GM23248 (cell line): ENCODE results near the gene MSANTD2. TPM values are rescaled to one million over a fixed set of nuclear protein-coding genes. Genes with fewer than 3 reads are reported as not detected.
A peak's percentile ranks its signal among the peaks of the same experiment; 100 is the strongest.

Source experiments
- DNase-seq: peaks from one replicate; pipeline ENCODE4 v3.0.0-alpha.2; 2015
- H2AFZ ChIP-seq: fragments of 200-600 bp; sonication (generic); 2 replicates; pipeline ENCODE4 v1.6.1; 2016; ENCODE audit warnings: antibody characterized with exemption
- H3F3A ChIP-seq: fragments of 200-600 bp; sonication (generic); 2 replicates; pipeline ENCODE4 v1.6.1; 2016; ENCODE audit warnings: mild to moderate bottlenecking, antibody characterized with exemption, mixed run types; ENCODE audit not compliant: insufficient read depth
- H3K27ac ChIP-seq: fragments of 200-600 bp; sonication (generic); 2 replicates; pipeline ENCODE4 v1.5.1; 2016; ENCODE audit warnings: mild to moderate bottlenecking
- H3K27me3 ChIP-seq: fragments of 200-600 bp; sonication (generic); replicated peaks from 2 replicates; pipeline ENCODE4 v1.6.1; 2016; ENCODE audit warnings: mild to moderate bottlenecking; ENCODE audit not compliant: insufficient read depth
- H3K36me3 ChIP-seq: fragments of 200-600 bp; sonication (generic); 2 replicates; pipeline ENCODE4 v1.6.1; 2016; ENCODE audit warnings: low read depth, mild to moderate bottlenecking
- H3K4me1 ChIP-seq: fragments of 200-600 bp; sonication (generic); 2 replicates; pipeline ENCODE4 v1.6.1; 2016; ENCODE audit warnings: mild to moderate bottlenecking; ENCODE audit not compliant: insufficient read depth
- H3K4me2 ChIP-seq: fragments of 200-600 bp; sonication (generic); one replicate; pipeline ENCODE4 v1.6.1; 2016; ENCODE audit warnings: mild to moderate bottlenecking; ENCODE audit not compliant: unreplicated experiment
- H3K4me3 ChIP-seq: fragments of 200-600 bp; sonication (generic); 2 replicates; pipeline ENCODE4 v1.5.1; 2016; ENCODE audit warnings: mild to moderate bottlenecking
- H3K79me2 ChIP-seq: fragments of 200-600 bp; sonication (generic); 2 replicates; pipeline ENCODE4 v1.6.1; 2016; ENCODE audit warnings: mild to moderate bottlenecking; ENCODE audit not compliant: insufficient read depth
- H3K9ac ChIP-seq: fragments of 200-600 bp; sonication (generic); 2 replicates; pipeline ENCODE4 v1.6.1; 2016; ENCODE audit warnings: mild to moderate bottlenecking
- H3K9me2 ChIP-seq: fragments of 200-600 bp; sonication (generic); 2 replicates; pipeline ENCODE4 v1.6.1; 2016; ENCODE audit warnings: mixed run types, mild to moderate bottlenecking, moderate library complexity; ENCODE audit not compliant: insufficient read depth
- H3K9me3 ChIP-seq: fragments of 200-600 bp; sonication (generic); one replicate; pipeline ENCODE4 v1.6.1; 2017; ENCODE audit warnings: low read depth
- H4K20me1 ChIP-seq: fragments of 200-600 bp; sonication (generic); 2 replicates; pipeline ENCODE4 v1.6.0; 2016; ENCODE audit not compliant: insufficient read depth
- EZH2 ChIP-seq: fragments of 200-600 bp; sonication (generic); IDR thresholded peaks from 2 replicates; pipeline ENCODE4 v1.6.1; 2018; ENCODE audit warnings: antibody characterized with exemption, mild to moderate bottlenecking; ENCODE audit not compliant: insufficient read depth, poor library complexity, severe bottlenecking
- EZH2phosphoT487 ChIP-seq: fragments of 200-600 bp; sonication (generic); IDR thresholded peaks from 2 replicates; pipeline ENCODE4 v1.6.1; 2018; ENCODE audit warnings: antibody characterized with exemption, moderate library complexity, mild to moderate bottlenecking, low read depth; ENCODE audit not compliant: insufficient read depth
- WGBS, 2 experiments: methylation state at CpG; one replicate each; pipeline ENCODE4 v1.1.6; 2015 to 2017; ENCODE audit warnings: low lambda C conversion rate in 2 of 2, low coverage in 1 of 2; ENCODE audit errors: missing lambda C conversion rate in 2 of 2; 5-methylcytosine and 5-hydroxymethylcytosine counted together
- in situ Hi-C: fragments of 300-500 bp; cut with MboI; formaldehyde crosslinking; loops from 2 replicates; pipeline ENCODE4 v1.15.0; 2020
- polyA plus RNA-seq: library from polyadenylated mRNA; unstranded; fragments of >200 nt; fragmentation: Nextera tagmentation; extraction: Ambion mirVana; gene quantifications from 2 replicates; pipeline ENCODE4 v1.2.1, GENCODE V29; 2016
- total RNA-seq: library from RNA; depleted of rRNA; stranded (reverse); fragments of >200 nt; shearing (Covaris generic); gene quantifications from 2 replicates; pipeline ENCODE4 v1.2.3, GENCODE V29; 2014; rRNA removed

Gene MSANTD2
- total and polyA plus RNA-seq, 2 experiments from 2014 or later = 6.0 to 8.4 TPM

DNA sequence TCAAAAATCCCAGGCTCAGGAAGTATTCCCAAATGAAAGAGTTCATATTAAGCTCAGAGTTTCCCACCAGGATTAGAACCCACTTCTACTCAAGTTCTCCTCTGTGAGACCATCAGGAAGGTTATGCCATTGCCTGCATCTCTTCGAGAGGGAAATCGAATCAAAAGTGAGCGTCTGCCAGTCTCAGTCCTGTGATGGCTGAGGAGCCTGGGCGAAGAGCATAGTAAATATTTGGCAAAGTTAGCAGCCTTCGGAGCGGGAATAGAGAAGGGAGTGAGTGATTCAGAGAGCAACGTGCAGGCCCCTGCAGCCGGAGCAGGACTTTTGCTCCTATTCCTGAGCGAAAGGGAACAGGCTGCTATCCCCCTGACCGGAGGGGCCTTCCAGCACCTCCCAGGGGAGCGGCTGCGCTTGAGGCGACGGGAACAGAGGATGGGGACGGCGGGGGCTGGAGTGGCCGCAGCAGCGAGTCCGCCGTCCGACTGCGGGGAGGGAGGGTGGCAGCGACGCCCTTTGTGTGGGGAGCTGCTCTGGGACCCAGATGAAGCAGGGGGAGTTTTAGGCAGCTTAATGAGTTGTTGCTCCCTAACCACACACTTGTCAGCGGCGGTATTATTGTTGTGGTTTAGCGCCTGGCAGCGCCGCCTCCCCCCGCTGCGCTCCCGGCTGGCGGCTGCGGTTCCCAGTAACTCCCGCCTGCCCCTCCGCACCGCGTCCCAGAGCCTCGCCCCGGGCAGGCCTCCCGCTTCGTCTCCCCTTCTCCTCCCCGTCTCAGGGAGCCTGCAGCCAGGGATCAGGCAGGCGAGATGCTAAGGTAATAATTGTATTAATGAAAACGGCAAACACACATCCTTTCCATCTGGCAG, 82.2 kb downstream of the MSANTD2 start:
- no peaks in the 10 kb centered on the region for H3F3A ChIP-seq
- DNase-seq = peak; percentile 50
- TF ChIP-seq EZH2 = peak; percentile 40
- TF ChIP-seq EZH2phosphoT487 = peak; percentile 32; the same call in 1 of the 2 replicates
- H3K4me3 ChIP-seq = peak overlapping the region; percentile 48
- H3K27ac ChIP-seq = no peak overlapping the region
- H4K20me1 ChIP-seq = no peaks in the 10 kb centered on the region
- no peaks in the 10 kb centered on the region for H3K36me3 ChIP-seq
- H3K9me3 ChIP-seq = no peaks in the 10 kb centered on the region
- no peaks in the 10 kb centered on the region for H3K9me2 ChIP-seq
- H3K79me2 ChIP-seq = no peaks in the 10 kb centered on the region
- H3K9ac ChIP-seq = no peak overlapping the region
- H3K4me2 ChIP-seq = peak overlapping the region; percentile 59
- WGBS, 2 experiments = 1% methylated on average over 36 to 45 of the region's 45 CpGs
- H3K27me3 ChIP-seq = peaks cover 83% of the 10 kb centered on the region
- in situ Hi-C loops = no loop called here
- H2AFZ ChIP-seq = 0 out of 2 replicates have a peak overlapping the region, but pooled peaks have one; percentile 8
- H3K4me1 ChIP-seq = no peaks in the 10 kb centered on the region

DNA sequence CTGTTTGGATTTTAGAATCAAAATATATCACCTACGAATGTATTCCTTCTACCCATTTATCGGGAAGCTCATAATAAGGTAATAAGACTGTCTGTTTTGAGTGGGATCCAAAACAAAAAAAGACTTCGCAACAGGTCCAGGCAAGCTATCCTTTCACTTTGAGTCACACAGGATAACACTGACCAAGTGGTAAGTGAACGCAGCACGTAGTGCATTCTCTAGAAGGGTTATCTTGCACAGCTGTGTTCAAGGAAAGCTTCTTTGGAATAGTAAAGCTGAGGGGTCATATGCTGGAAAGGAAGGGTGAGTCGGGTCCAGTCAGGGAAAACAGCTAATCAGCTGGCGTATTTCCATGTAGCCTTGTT, 82.8 kb downstream of the MSANTD2 start:
- no peak for DNase-seq
- Histone ChIP-seq H3K36me3 (no peaks in the 10 kb centered on the region), H2AFZ (no peak overlapping the region), H3K27ac (no peak overlapping the region), H4K20me1 (no peaks in the 10 kb centered on the region), H3K4me1 (no peaks in the 10 kb centered on the region), H3K9me3 (no peaks in the 10 kb centered on the region), H3K79me2 (no peaks in the 10 kb centered on the region), H3F3A (no peaks in the 10 kb centered on the region), H3K27me3 (peaks cover 78% of the 10 kb centered on the region), H3K4me3 (no peak overlapping the region), H3K4me2 (peak overlapping the region; percentile 59), H3K9me2 (no peaks in the 10 kb centered on the region), H3K9ac (no peak overlapping the region)
- TF ChIP-seq EZH2phosphoT487 (0 out of 2 replicates have a peak, but pooled peaks have one; percentile 5), EZH2 (no peak)
- in situ Hi-C loops = no loop called here
- WGBS, 2 experiments = 57 to 58% methylated on average over 7 of the region's 7 CpGs

DNA sequence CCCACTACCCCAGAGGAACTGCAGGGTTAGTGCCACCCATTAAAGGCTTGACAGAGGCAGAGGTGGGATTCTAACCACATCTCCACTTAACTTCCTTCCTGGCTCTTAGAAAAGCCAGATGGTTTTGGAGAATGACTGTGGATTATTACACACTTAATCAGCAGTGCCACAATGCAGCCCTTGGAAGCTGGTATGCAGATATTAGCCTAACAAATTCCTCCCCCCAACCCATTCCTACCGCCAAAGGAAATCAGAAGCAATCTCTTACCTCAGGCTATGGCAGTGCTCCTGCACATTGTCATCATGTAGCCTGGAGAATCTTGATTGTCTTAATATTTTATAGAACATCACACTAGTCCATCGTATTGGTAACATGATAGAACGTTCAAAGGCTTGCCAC, 83.6 kb downstream of the MSANTD2 start:
- no peak overlapping the region for H2AFZ ChIP-seq
- H3K36me3 ChIP-seq = no peaks in the 10 kb centered on the region
- peaks cover 71% of the 10 kb centered on the region for H3K27me3 ChIP-seq
- H3K9ac ChIP-seq = no peak overlapping the region
- H3K79me2 ChIP-seq = no peaks in the 10 kb centered on the region
- 51 to 59% methylated on average over 3 of the region's 3 CpGs for WGBS, 2 experiments
- peak; percentile 11 for DNase-seq
- no peaks in the 10 kb centered on the region for H3K9me3 ChIP-seq
- in situ Hi-C loops = no loop called here
- H3K4me2 ChIP-seq = no peak overlapping the region
- no peak for TF ChIP-seq EZH2phosphoT487
- no peak for TF ChIP-seq EZH2
- H3K4me1 ChIP-seq = no peaks in the 10 kb centered on the region
- no peak overlapping the region for H3K27ac ChIP-seq
- no peak overlapping the region for H3K4me3 ChIP-seq
- no peaks in the 10 kb centered on the region for H3K9me2 ChIP-seq
- H3F3A ChIP-seq = no peaks in the 10 kb centered on the region
- H4K20me1 ChIP-seq = no peaks in the 10 kb centered on the region

Other genes starting within 250 kb of the MSANTD2 start
- gene OR8A1, start 230.4 kb downstream of the MSANTD2 start, total RNA-seq = not detected in 2 replicates
- not detected in 2 replicates for gene OR8A1, start 230.4 kb downstream of the MSANTD2 start, polyA plus RNA-seq
- not detected in 2 replicates for gene PANX3, start 189.0 kb downstream of the MSANTD2 start, total RNA-seq
- not detected in 2 replicates for gene PANX3, start 189.0 kb downstream of the MSANTD2 start, polyA plus RNA-seq
- 25.8 and 27.6 TPM in 2 replicates for gene TBRG1, start 177.5 kb downstream of the MSANTD2 start, total RNA-seq
- gene TBRG1, start 177.5 kb downstream of the MSANTD2 start, polyA plus RNA-seq = 43.1 and 43.5 TPM in 2 replicates
- 19.5 and 22.6 TPM in 2 replicates for gene SIAE, start 126.7 kb downstream of the MSANTD2 start, total RNA-seq
- 7.2 and 9.2 TPM in 2 replicates for gene SIAE, start 126.7 kb downstream of the MSANTD2 start, polyA plus RNA-seq
- gene SPA17, start 126.5 kb downstream of the MSANTD2 start, total RNA-seq = 4.9 and 6.5 TPM in 2 replicates
- gene SPA17, start 126.5 kb downstream of the MSANTD2 start, polyA plus RNA-seq = 12.4 and 14.0 TPM in 2 replicates
- 0.32 TPM in 1 of 2 replicates, not detected in the other for gene NRGN, start 60.5 kb downstream of the MSANTD2 start, total RNA-seq
- gene NRGN, start 60.5 kb downstream of the MSANTD2 start, polyA plus RNA-seq = 0.23 and 0.29 TPM in 2 replicates
- not detected in 2 replicates for gene VSIG2, start 48.2 kb downstream of the MSANTD2 start, total RNA-seq
- gene VSIG2, start 48.2 kb downstream of the MSANTD2 start, polyA plus RNA-seq = not detected in 2 replicates
- gene ESAM, start 38.1 kb downstream of the MSANTD2 start, total RNA-seq = not detected in 2 replicates
- gene ESAM, start 38.1 kb downstream of the MSANTD2 start, polyA plus RNA-seq = not detected in 2 replicates
- 10.5 and 12.1 TPM in 2 replicates for gene ROBO3, start 65.0 kb upstream of the MSANTD2 start, total RNA-seq
- 9.9 and 12.1 TPM in 2 replicates for gene ROBO3, start 65.0 kb upstream of the MSANTD2 start, polyA plus RNA-seq
- gene ROBO4, start 97.5 kb upstream of the MSANTD2 start, total RNA-seq = 0.51 and 1.3 TPM in 2 replicates
- 0.53 and 1.1 TPM in 2 replicates for gene ROBO4, start 97.5 kb upstream of the MSANTD2 start, polyA plus RNA-seq
- not detected in 2 replicates for gene HEPN1, start 118.8 kb upstream of the MSANTD2 start, total RNA-seq
- gene HEPN1, start 118.8 kb upstream of the MSANTD2 start, polyA plus RNA-seq = not detected in 2 replicates
- gene HEPACAM, start 135.6 kb upstream of the MSANTD2 start, total RNA-seq = not detected in 2 replicates
- gene HEPACAM, start 135.6 kb upstream of the MSANTD2 start, polyA plus RNA-seq = not detected in 2 replicates
- 0.97 and 1.3 TPM in 2 replicates for gene CCDC15, start 153.8 kb upstream of the MSANTD2 start, total RNA-seq
- 1.6 and 1.8 TPM in 2 replicates for gene CCDC15, start 153.8 kb upstream of the MSANTD2 start, polyA plus RNA-seq